Epithelial cell of proximal tubule (primary cell): ENCODE data around the gene CFP. TPM values are rescaled to one million over a fixed set of nuclear protein-coding genes. Genes with fewer than 3 reads are reported as not detected.

Source experiments
- DNase-seq: peaks from one replicate; pipeline ENCODE4 v3.0.0-alpha.2; 2011; ENCODE audit warnings: low read depth
- H3K4me3 ChIP-seq: 2 replicates; pipeline ENCODE4 v1.5.1; 2011; ENCODE audit warnings: low read depth, mild to moderate bottlenecking, low read length
- CTCF ChIP-seq: conservative IDR thresholded peaks from 2 replicates; pipeline ENCODE4 v1.5.1; 2012; ENCODE audit warnings: low read depth, mild to moderate bottlenecking, low read length
- total RNA-seq: library from RNA; depleted of rRNA; stranded (reverse); fragments of >200 nt; gene quantifications from 2 replicates; pipeline ENCODE4 v1.2.3, GENCODE V29; 2015

The CFP gene
- total RNA-seq, 1 donor from 2014 or later, result 0.06 TPM

GRCh38 chrX:47583240-47583861, 46.4 kb downstream of the CFP start:
- no peak for TF ChIP-seq CTCF
- H3K4me3 ChIP-seq, result peak overlapping the region; percentile 77
- no peak for DNase-seq

- no peak for TF ChIP-seq CTCF
- DNase-seq, result peak; percentile 23
- H3K4me3 ChIP-seq, result peak within 1 kb of the TSS; percentile 77
Measured at GRCh38 chrX:47581731-47582647, 47.7 kb downstream of the CFP start, which contains the start of gene TIMP1. TIMP1 (plus strand) TSS chrX:47582436; CDS start chrX:47583416, 980 bp downstream.

GRCh38 chrX:47579537-47579936, 50.2 kb downstream of the CFP start:
- no peak for TF ChIP-seq CTCF
- no peak for DNase-seq
- no peak overlapping the region for H3K4me3 ChIP-seq

- H3K4me3 ChIP-seq, result no peak overlapping the region
- DNase-seq, result no peak
- TF ChIP-seq CTCF, result no peak
Measured at GRCh38 chrX:47578692-47579091, 51.0 kb downstream of the CFP start.

GRCh38 chrX:47577901-47578300, 51.8 kb downstream of the CFP start:
- DNase-seq, result no peak
- TF ChIP-seq CTCF, result no peak

GRCh38 chrX:47577424-47577823, 52.3 kb downstream of the CFP start:
- TF ChIP-seq CTCF, result no peak
- no peak for DNase-seq
- H3K4me3 ChIP-seq, result no peak overlapping the region

More at GRCh38 chrX:47577901-47578300, 51.8 kb downstream of the CFP start:
- H3K4me3 ChIP-seq, result no peak overlapping the region
